Aorta (tissue), 5 donors: ENCODE measurements around the gene FLYWCH1. TPM values are rescaled to one million over a fixed set of nuclear protein-coding genes. Genes with fewer than 3 reads are reported as not detected.

ENCODE experiments used
- ATAC-seq: fragments of 200-7000 bp; cut with Tn5 transposase; one replicate; pipeline ENCODE4 v1.9.1; 2022; ENCODE audit warnings: moderate library complexity; ENCODE audit not compliant: low FRiP score
- DNase-seq, 2 donors: peaks; one replicate each; pipeline ENCODE4 v3.0.0-alpha.2; 2020
- H3K27ac ChIP-seq, 2 donors: one replicate each; pipeline ENCODE4 v1.5.1; 2013; ENCODE audit warnings: low read length in 2 of 2, mild to moderate bottlenecking in 2 of 2, moderate library complexity in 2 of 2, control low read depth in 1 of 2, inconsistent platforms in 1 of 2, low read depth in 1 of 2
- H3K27me3 ChIP-seq, 2 donors: one replicate each; pipeline ENCODE4 v1.6.1; 2013; ENCODE audit warnings: control low read depth in 1 of 2, low read length in 1 of 2, mild to moderate bottlenecking in 1 of 2, moderate library complexity in 1 of 2; ENCODE audit not compliant: insufficient read depth in 2 of 2, control insufficient read depth in 1 of 2
- H3K36me3 ChIP-seq, 2 donors: one replicate each; pipeline ENCODE4 v1.6.1; 2013; ENCODE audit warnings: control low read depth in 1 of 2, low read length in 1 of 2, mild to moderate bottlenecking in 1 of 2; ENCODE audit not compliant: insufficient read depth in 2 of 2, control insufficient read depth in 1 of 2
- H3K4me1 ChIP-seq, 2 donors: one replicate each; pipeline ENCODE4 v1.6.1; 2013; ENCODE audit warnings: low read length in 2 of 2, control low read depth in 1 of 2, mild to moderate bottlenecking in 1 of 2, moderate library complexity in 1 of 2; ENCODE audit not compliant: insufficient read depth in 2 of 2, control insufficient read depth in 1 of 2
- H3K4me3 ChIP-seq, 2 donors: one replicate each; pipeline ENCODE4 v1.5.1; 2013; ENCODE audit warnings: low read length in 2 of 2, control low read depth in 1 of 2, mild to moderate bottlenecking in 1 of 2
- H3K9me3 ChIP-seq: one replicate; pipeline ENCODE4 v1.6.1; 2013; ENCODE audit warnings: mild to moderate bottlenecking, low read length; ENCODE audit not compliant: control insufficient read depth
- WGBS, 2 donors: extraction: QIAGEN DNeasy Blood & Tissue Kit; methylation state at CpG; one replicate each; pipeline ENCODE4 v1.1.7; 2013; 5-methylcytosine and 5-hydroxymethylcytosine counted together
- intact Hi-C, 2 donors: fragments of 100-400 bp; cut with DNase I; formaldehyde crosslinking; loops; one replicate each; pipeline versions ENCODE4 v1.14.2 to v1.15.0; 2022
- long read RNA-seq, 2 donors: library from polyadenylated mRNA; unstranded; transcript quantifications; one replicate each; pipeline ENCODE4 v2.0.0, GENCODE V29; 2020 to 2021
- polyA plus RNA-seq, 2 donors: library from polyadenylated mRNA; stranded (reverse); fragments of 200-250 nt; gene quantifications; one replicate each; pipeline ENCODE4 v1.2.3, GENCODE V29; 2013
- total RNA-seq, 2 donors: library from RNA; stranded (reverse); fragmentation: NEBNext Ultra II Directional; extraction: Animal tissue kit (Norgen Biotek cat#: 25700); gene quantifications; one replicate each; pipeline ENCODE4 v1.2.1, GENCODE V29; 2021
- donor health status: healthy with polysubstance abuse.
- donor health status: Bipolar disorder and iron deficiency.
- donor health status: DM: no; HTN: no; CAD: no.
- donor health status: DM: no; HTN: no; CAD: no.
- donor health status: DM: yes; HTN: yes; CAD: no.

The FLYWCH1 gene, protein sequence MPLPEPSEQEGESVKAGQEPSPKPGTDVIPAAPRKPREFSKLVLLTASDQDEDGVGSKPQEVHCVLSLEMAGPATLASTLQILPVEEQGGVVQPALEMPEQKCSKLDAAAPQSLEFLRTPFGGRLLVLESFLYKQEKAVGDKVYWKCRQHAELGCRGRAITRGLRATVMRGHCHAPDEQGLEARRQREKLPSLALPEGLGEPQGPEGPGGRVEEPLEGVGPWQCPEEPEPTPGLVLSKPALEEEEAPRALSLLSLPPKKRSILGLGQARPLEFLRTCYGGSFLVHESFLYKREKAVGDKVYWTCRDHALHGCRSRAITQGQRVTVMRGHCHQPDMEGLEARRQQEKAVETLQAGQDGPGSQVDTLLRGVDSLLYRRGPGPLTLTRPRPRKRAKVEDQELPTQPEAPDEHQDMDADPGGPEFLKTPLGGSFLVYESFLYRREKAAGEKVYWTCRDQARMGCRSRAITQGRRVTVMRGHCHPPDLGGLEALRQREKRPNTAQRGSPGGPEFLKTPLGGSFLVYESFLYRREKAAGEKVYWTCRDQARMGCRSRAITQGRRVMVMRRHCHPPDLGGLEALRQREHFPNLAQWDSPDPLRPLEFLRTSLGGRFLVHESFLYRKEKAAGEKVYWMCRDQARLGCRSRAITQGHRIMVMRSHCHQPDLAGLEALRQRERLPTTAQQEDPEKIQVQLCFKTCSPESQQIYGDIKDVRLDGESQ
- total RNA-seq (10 to 100 TPM; 40.6 to 72.4 TPM), polyA plus RNA-seq (100 to 1,000 TPM in 1 of 2 donors, 10 to 100 TPM in 1; 24.2 to 103 TPM)
- long read RNA-seq, donor 1, full-length matches to known transcripts: 27 of 81 reads
- long read RNA-seq, donor 1, partial matches to known transcripts: 44 of 81 reads
- long read RNA-seq, donor 1, other reads (novel, unspliced or antisense): 10 of 81 reads
- long read RNA-seq, donor 2, full-length matches to known transcripts: 45 of 78 reads
- long read RNA-seq, donor 2, partial matches to known transcripts: 24 of 78 reads
- long read RNA-seq, donor 2, other reads (novel, unspliced or antisense): 9 of 78 reads

DNA sequence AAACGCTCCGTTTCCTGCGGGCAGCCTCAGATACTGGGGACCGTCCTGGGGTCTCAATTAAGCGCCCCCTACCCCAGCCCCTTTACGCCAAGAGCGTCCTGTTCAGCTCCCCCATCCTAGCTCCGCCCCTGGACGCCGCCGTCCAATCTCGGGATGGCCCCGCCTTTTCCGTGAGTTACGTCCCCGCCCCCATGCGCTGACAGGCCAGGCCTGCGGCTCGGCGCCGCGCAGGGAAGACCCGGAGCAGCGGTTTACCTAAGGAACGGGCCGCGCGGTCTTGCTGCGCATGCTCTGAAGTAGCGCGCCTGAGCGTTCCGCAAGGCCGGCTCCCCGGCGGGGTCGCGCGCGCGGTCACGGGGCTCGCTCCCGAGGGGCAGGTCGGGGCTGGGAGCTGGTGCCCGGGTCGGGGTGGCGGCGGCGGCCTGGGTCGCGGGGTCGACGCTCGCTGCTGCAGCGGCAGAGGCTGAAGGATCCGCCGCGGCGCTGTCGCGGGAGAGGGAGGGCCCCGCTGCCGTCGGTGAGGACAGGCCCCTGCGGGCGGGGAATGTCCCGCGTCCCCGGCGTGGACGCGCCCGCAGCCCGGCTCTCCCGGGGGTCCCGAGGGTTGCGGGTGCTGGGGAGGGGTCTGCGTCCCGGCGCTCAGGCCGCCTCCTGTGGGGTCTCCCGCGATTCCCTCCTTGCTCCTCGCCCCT, at the start of gene FLYWCH1:
Gene FLYWCH1, plus strand, starts transcription at position 294 of the 692 bp plus-strand sequence. CDS start 17,755 bp downstream, outside the sequence.
- Histone ChIP-seq H3K4me1 (no peaks in the 10 kb centered on the region), H3K27ac (peak within 1 kb of the TSS; percentile 73 to 77), H3K9me3 (no peaks in the 10 kb centered on the region), H3K4me3 (peak within 1 kb of the TSS; percentile 84 to 86), H3K27me3 (no peaks in the 10 kb centered on the region), H3K36me3 (no peaks in the 10 kb centered on the region)
- peak; percentile 99 to 100 for DNase-seq
- intact Hi-C loops: no loop called here
- 0% methylated on average over 63 to 85 of the region's 85 CpGs for WGBS, 2 donors
- ATAC-seq: peak; percentile 99

DNA sequence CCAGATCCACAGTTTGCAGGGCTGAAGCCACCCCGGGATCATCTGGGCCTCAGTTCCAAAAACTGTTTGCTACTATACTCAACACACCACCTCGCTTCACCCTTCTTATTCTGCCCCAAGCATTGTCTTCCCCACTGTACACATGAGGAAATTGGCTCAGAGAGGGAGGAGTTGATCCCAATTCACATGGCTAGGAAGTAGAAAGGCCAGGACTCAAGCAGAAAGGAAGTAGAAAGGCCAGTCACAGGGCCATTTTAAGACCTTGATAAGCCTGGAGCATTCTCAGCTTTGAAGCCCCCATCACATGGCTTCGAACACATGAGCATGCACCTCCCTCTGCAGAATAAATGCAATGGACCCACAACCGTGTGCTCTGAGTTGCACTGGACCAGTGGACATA, 46.1 kb upstream of the FLYWCH1 start:
- WGBS, 2 donors: 52 to 61% methylated on average over 4 of the region's 4 CpGs

DNA sequence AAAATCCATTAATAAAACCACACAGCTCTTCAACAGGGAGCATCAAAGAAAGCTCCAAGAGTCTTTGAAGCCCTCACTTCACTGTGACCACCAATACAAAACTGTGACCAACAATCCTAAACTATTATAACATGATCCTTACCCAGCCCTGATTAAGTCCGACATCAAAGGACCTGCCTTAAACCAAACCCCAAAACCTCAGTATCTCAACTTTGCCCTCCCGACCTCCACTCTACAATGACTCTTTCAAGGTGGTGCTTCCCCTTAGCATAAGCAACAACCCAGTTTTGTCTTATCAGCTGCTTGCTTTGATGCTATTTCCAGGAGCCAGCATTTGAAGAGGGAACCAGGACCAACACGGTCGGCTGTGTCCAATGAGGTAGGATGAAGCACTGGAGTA, 45.3 kb upstream of the FLYWCH1 start:
- H3K27ac ChIP-seq: no peak overlapping the region
- no peak for ATAC-seq
- H3K4me3 ChIP-seq: no peak overlapping the region
- peaks cover 0 to 3% of the 10 kb centered on the region in 2 donors for H3K4me1 ChIP-seq
- H3K36me3 ChIP-seq: no peaks in the 10 kb centered on the region
- intact Hi-C loops: no loop called here
- no peak for DNase-seq
- 53 to 64% methylated on average over 4 of the region's 4 CpGs for WGBS, 2 donors
- no peaks in the 10 kb centered on the region for H3K27me3 ChIP-seq
- H3K9me3 ChIP-seq: no peaks in the 10 kb centered on the region

More for the DNA sequence above, 46.1 kb upstream of the FLYWCH1 start:
- Histone ChIP-seq H3K4me3 (no peak overlapping the region), H3K27ac (no peak overlapping the region), H3K9me3 (peaks cover 4% of the 10 kb centered on the region), H3K27me3 (no peaks in the 10 kb centered on the region), H3K36me3 (no peaks in the 10 kb centered on the region), H3K4me1 (peaks cover 0 to 3% of the 10 kb centered on the region in 2 donors)
- no peak for ATAC-seq
- intact Hi-C loops: no loop called here
- DNase-seq: no peak

DNA sequence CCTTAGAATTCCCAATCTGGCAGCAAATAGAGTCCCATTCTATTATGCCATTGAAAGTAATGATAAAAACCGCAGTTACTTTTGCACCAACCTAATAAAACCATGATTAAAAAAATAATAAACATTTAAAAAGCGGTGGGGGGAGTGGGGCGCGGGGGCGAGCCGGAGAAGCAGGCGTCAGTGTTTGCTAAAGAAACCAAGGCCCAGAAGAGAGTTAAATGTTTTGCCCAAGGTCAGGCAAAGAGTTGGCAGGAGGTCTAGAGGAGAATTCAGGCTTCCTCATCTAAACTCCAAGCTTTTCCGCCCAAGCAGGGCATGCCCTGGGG, 44.1 kb upstream of the FLYWCH1 start:
- no peak for ATAC-seq
- Histone ChIP-seq H3K4me3 (peak overlapping the region in 1 of 2 donors; percentile 27), H3K36me3 (no peaks in the 10 kb centered on the region), H3K27me3 (no peaks in the 10 kb centered on the region), H3K27ac (peak overlapping the region in 1 of 2 donors; percentile 49), H3K9me3 (no peaks in the 10 kb centered on the region), H3K4me1 (peaks cover 0 to 3% of the 10 kb centered on the region in 2 donors)
- intact Hi-C loops: no loop called here
- DNase-seq: no peak
- 27 to 44% methylated on average over 8 of the region's 8 CpGs for WGBS, 2 donors

DNA sequence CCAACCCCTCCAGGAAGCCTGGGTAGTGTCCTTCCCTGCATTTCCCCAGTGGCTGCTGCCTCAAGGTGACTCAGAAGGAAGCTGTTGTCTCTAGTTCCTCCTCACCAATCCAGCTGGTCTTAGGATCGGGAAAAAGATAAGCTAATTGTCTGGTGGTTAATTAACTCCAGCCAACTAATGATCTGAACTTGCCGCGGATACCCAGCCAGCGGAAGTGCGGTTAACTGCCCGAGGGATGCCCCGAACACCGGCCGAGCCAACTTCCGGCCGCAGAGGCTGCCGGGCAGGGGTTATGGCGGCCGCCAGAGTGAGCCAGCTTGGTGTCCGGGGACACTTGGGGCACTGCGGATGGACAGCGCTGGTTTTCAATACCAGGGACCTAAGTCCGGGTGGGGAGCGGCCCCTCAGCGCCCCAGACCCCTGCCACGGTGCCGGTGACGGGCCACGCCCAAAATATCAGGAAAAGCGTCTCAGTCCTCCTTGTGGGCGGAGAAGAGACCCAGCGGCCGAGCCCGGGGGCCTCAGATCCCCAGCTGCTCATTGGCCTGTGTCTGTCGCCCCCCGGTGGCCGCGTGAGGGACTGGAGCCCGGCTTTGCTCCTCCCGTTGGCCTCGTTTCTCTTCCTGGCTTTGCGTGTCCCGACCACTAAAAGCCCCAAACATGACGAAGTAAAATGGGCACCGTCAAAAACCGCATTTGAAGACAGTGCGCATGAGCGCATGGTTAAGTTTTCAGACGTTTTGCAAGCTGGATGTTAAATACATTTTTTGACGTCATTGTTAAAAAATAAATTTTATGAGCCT, 43.5 kb upstream of the FLYWCH1 start:
- no peaks in the 10 kb centered on the region for H3K36me3 ChIP-seq
- peaks cover 0 to 3% of the 10 kb centered on the region in 2 donors for H3K4me1 ChIP-seq
- peak; percentile 96 to 98 for DNase-seq
- intact Hi-C loops: loop anchor here in 1 of 2 donors (2.0 kb wide), 1 partner anchor 59 kb away; no protein-coding TSS in a partner anchor
- H3K27me3 ChIP-seq: no peaks in the 10 kb centered on the region
- peak overlapping the region; percentile 10 to 27 for H3K4me3 ChIP-seq
- H3K9me3 ChIP-seq: no peaks in the 10 kb centered on the region
- peak; percentile 99 for ATAC-seq
- H3K27ac ChIP-seq: peak overlapping the region in 1 of 2 donors; percentile 49
- WGBS, 2 donors: 1% methylated on average over 44 to 45 of the region's 45 CpGs

DNA sequence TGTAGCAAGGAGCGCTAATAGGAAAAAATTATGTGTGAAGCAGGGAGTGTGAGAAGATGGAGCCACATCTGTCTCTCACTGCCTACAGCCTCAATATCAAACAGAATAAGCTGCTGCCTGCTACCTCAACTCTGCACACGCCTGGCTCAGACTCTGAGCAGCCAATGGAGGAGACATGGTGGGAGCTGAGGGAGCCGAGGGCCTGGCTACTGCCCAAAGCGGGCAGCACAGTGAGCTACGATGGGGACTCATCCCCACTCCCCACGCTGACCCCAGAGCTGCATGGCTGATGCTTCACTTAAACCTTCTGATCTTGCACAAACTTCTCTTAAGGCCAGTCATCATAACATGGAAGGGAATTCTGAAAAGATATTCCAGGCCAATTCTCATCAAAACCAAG, 39.8 kb upstream of the FLYWCH1 start:
- 69 to 70% methylated on average over 6 of the region's 6 CpGs for WGBS, 2 donors

DNA sequence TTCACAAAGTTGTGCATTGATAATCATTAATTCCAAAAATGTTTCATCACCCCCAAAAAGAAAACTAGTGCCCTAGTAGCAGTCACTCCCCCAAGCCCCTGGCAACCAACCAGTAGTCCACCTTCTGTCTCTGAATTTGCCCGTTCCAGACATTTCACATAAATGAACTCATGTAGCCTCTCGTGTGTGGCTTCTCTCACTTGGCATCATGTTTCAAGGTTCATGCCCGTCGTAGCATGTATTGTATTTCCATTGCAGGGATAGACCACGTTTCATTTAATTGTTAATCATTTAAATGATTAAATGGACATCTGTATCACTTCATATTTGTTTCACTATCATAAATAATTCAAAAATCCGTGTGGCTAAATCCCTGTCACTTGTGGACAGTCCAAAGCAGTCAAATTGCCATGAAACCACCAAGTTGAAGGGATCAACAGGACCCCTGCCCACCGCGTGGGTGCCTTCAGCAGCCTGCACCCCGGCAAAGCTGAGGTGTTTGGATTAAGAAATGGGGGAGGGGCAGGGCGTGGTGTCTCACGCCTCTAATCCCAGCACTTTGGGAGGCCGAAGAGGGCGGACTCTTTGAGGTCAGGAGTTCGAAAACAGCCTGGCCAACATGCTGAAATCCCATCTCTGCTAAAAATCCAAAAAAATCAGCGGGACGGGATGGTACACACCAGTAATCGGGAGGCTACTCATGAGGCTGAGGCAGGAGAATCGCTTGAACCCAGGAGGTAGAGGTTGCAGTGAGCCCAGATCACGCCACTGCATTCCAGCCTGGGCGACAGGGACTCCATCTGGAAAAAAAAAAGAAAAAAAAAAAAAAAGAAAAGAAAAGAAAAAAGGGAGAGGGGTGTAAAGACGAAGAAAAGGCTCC, 37.5 kb upstream of the FLYWCH1 start:
- Histone ChIP-seq H3K9me3 (no peaks in the 10 kb centered on the region), H3K4me1 (no peaks in the 10 kb centered on the region), H3K27me3 (no peaks in the 10 kb centered on the region), H3K4me3 (no peak overlapping the region), H3K36me3 (no peaks in the 10 kb centered on the region), H3K27ac (no peak overlapping the region)
- 52% methylated on average over 21 of the region's 21 CpGs for WGBS, 2 donors
- no peak for ATAC-seq
- DNase-seq: peak in 1 of 2 donors; percentile 42
- intact Hi-C loops: loop anchor here (2.0 kb wide), 2 partner anchors 45 to 47 kb away; no protein-coding TSS in a partner anchor

More for the DNA sequence above, 39.8 kb upstream of the FLYWCH1 start:
- H3K36me3 ChIP-seq: no peaks in the 10 kb centered on the region
- no peak overlapping the region for H3K27ac ChIP-seq
- peaks cover 0 to 3% of the 10 kb centered on the region in 2 donors for H3K4me1 ChIP-seq
- DNase-seq: peak in 1 of 2 donors; percentile 43
- intact Hi-C loops: no loop called here
- no peak for ATAC-seq
- H3K4me3 ChIP-seq: no peak overlapping the region
- H3K27me3 ChIP-seq: no peaks in the 10 kb centered on the region
- no peaks in the 10 kb centered on the region for H3K9me3 ChIP-seq
